H1 (cell line): ENCODE data around the gene DKC1.

Experiments used
- KDM1A ChIP-seq: fragments of 200-600, 300-600 bp; sonication (generic); IDR thresholded peaks from 2 replicates; pipeline ENCODE4 v1.7.1; 2016; ENCODE audit warnings: mild to moderate bottlenecking, low read length, borderline replicate concordance
- TF ChIP-seq, protein P1 (sequence below), 3 experiments: IDR thresholded peaks; 1 replicate in 2 of 3; 2 replicates in 1 of 3; pipeline versions ENCODE4 v1.5.1 to v1.6.1; 2011; ENCODE audit warnings: low read length in 3 of 3, mild to moderate bottlenecking in 3 of 3, inconsistent platforms in 2 of 3, low read depth in 1 of 3, moderate library complexity in 1 of 3; ENCODE audit not compliant: insufficient read depth in 1 of 3; ENCODE audit errors: control extremely low read depth in 1 of 3

DNA sequence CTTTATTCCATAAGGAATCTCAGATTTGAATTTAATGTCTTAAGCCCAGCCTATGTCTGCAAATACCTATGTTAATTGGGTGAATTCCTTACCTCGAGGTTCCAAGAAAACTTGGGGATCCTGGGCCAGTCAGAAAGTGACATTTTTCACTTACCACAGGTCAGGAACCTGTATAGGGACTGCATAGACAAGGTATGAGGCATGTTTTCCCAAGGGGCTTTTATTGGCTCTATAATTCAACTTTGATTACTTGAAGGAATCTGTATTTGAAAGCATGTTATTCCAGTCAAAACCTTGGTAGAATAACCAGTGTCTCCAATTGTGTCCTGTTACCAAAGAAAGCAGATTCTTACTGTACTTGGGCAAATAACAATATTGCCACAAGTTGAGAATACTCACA, 51.1 kb downstream of the DKC1 start:
- TF ChIP-seq, protein P1, sequence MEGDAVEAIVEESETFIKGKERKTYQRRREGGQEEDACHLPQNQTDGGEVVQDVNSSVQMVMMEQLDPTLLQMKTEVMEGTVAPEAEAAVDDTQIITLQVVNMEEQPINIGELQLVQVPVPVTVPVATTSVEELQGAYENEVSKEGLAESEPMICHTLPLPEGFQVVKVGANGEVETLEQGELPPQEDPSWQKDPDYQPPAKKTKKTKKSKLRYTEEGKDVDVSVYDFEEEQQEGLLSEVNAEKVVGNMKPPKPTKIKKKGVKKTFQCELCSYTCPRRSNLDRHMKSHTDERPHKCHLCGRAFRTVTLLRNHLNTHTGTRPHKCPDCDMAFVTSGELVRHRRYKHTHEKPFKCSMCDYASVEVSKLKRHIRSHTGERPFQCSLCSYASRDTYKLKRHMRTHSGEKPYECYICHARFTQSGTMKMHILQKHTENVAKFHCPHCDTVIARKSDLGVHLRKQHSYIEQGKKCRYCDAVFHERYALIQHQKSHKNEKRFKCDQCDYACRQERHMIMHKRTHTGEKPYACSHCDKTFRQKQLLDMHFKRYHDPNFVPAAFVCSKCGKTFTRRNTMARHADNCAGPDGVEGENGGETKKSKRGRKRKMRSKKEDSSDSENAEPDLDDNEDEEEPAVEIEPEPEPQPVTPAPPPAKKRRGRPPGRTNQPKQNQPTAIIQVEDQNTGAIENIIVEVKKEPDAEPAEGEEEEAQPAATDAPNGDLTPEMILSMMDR (IDR thresholded peaks at IDR 0.05; ENCODE audit: control extremely low read depth in 1 of 3, insufficient read depth in 1 of 3, low read depth in 1 of 3, low read length in 3 of 3), result no peak
- TF ChIP-seq KDM1A, result no peak
